Peyer's patch (tissue), 4 donors: Measurements from ENCODE around the gene MAOA.
"Not testable (repeated sequence)": the region's sequence is repeated elsewhere in the genome, so short reads cannot be mapped to it uniquely, and the experiment has no call there.

Experiments used
- POLR2A ChIP-seq, 2 donors: fragments of 450-650 bp; IDR thresholded peaks; one replicate each; pipeline ENCODE4 v1.5.1; 2017; ENCODE audit warnings: antibody characterized with exemption in 2 of 2, mild to moderate bottlenecking in 2 of 2, moderate library complexity in 2 of 2
- TF ChIP-seq, protein P1 (sequence below), 6 experiments: fragments of 450-650 bp in 4 of 6; fragments of 200-600 bp in 2 of 6; sonication (generic) in 1 of 6; IDR thresholded peaks; one replicate each; pipeline ENCODE4 v1.5.1; 2017 to 2019; ENCODE audit warnings: antibody characterized with exemption in 6 of 6, mild to moderate bottlenecking in 3 of 6, moderate library complexity in 1 of 6

DNA sequence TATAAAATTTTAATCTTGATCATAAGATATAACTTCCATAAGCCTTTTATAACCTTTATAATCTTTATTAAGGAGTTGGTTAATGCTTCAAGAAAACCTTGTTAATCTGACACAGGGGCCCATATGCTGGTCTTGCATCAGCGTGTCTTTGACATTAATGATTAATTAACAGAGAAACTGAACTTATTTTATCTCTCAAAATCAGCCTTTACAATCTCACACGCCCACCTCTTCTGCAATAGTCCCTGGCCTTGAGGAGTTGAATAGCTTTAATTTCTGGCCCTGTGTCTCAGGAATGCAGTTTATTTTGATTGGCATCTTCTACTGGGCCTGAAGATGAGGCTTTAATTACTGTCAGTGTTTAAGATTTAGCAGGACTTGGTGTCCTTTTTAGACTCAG, 36.2 kb upstream of the MAOA start:
- TF ChIP-seq, protein P1, sequence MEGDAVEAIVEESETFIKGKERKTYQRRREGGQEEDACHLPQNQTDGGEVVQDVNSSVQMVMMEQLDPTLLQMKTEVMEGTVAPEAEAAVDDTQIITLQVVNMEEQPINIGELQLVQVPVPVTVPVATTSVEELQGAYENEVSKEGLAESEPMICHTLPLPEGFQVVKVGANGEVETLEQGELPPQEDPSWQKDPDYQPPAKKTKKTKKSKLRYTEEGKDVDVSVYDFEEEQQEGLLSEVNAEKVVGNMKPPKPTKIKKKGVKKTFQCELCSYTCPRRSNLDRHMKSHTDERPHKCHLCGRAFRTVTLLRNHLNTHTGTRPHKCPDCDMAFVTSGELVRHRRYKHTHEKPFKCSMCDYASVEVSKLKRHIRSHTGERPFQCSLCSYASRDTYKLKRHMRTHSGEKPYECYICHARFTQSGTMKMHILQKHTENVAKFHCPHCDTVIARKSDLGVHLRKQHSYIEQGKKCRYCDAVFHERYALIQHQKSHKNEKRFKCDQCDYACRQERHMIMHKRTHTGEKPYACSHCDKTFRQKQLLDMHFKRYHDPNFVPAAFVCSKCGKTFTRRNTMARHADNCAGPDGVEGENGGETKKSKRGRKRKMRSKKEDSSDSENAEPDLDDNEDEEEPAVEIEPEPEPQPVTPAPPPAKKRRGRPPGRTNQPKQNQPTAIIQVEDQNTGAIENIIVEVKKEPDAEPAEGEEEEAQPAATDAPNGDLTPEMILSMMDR (IDR thresholded peaks at IDR 0.05): not testable (repeated sequence)
- TF ChIP-seq POLR2A (IDR thresholded peaks at IDR 0.05): not testable (repeated sequence)
